HL-60/S4 treated with retinoic acid at 250 ng/mL for 4 days and 3 days (cell line): ENCODE data around the gene HLA-DPA1.
"Not testable (repeated sequence)": the region's sequence is repeated elsewhere in the genome, so short reads cannot be mapped to it uniquely, and the experiment has no call there.

Experiments
- in situ Hi-C: fragments of 300-500 bp; cut with MboI; formaldehyde crosslinking; loops from 2 replicates; pipeline ENCODE4 v1.7.0; 2022; ENCODE audit warnings: low sequenced_read_pairs

The HLA-DPA1 gene

DNA sequence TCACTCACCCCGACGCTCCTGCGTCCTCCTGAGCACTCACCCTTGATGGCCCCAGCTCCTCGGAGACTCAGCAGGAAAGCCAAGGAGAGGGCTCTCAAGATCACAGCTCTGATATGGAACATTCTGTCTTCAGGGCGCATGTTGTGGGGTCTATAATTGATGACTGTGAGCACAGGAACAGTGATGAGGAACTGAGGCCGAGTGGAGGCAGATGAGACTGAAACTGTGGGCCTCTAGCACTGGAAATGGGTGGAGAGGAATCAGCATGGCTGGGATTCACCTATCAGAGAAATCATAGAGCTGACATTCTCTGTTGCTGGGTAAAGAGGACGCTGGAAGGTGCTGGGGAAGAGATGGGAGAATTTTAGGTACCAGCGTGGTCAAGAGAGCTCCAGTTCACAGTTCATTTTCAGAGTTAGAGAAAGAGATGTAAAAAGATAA lies at the start of gene HLA-DPA1:
TSS of gene HLA-DPA1 (minus strand) at position 219 of the 441 bp plus-strand sequence.
- in situ Hi-C loops: no loop called here

DNA sequence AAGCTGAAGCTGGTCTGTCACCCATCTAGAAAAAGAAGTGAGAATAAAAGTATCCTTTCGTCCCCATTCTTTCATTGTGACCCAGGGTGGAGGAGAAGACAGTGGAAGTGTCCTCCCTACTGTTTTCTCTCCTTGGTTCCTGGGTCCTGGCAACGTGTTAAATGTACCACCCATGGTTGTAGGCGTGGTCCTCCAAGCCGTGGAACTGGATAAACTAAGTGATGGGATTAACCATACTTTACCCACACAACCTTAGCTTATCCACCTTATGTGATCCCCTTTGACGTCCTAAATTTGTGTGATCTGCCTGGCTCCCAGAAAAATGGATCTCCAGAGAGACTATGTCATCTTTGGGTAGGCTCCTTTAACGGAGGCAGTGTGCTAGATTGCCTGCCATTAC lies 49.7 kb upstream of the HLA-DPA1 start:
- in situ Hi-C loops: no loop called here

DNA sequence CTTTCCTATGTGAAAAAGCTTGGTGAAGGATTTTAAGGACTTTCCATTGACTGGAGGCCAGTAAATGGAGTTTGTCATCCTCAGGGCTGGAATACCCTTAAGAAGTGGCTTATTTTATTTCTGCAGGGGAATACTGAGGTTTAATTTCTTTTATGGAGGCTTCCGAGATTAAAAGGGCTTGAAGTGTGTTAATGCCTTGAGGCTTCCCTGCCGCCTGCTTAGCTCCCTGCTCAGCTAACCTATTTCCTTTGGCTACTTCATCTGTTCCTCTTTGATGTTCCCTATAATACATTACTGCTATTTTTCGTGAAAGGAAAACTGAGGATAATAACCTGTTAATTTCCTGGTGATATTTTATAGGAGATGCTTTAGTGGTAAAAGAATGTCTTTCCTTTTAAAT lies 46.6 kb upstream of the HLA-DPA1 start:
- in situ Hi-C loops: no loop called here

DNA sequence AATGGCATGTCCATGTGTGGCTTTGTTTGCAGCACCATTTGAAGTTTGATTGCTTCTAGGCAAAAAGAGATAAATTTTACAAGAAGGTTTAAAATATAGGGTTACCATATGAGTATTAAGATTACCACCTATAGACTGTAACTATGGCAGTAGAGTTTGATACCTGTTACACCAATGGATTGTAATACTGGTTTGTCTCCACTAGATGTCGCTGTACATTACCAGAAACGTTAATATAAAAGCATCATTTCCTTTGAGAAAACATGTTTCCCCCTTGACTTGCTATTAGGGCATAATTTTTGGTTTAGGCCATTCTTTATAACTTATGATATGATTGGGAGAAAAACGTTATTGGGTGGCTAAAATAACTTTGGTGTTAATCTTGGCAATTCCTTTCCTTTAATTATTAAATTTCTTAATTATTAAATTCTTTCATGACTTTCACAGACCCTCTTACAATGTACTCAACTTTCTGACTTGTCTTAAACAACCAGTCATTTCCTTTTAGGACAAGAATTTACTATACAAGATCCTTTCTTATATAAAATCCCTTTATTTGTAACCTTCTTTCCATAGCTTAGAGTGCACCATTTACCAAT lies 45.2 kb upstream of the HLA-DPA1 start:
- in situ Hi-C loops: no loop called here

DNA sequence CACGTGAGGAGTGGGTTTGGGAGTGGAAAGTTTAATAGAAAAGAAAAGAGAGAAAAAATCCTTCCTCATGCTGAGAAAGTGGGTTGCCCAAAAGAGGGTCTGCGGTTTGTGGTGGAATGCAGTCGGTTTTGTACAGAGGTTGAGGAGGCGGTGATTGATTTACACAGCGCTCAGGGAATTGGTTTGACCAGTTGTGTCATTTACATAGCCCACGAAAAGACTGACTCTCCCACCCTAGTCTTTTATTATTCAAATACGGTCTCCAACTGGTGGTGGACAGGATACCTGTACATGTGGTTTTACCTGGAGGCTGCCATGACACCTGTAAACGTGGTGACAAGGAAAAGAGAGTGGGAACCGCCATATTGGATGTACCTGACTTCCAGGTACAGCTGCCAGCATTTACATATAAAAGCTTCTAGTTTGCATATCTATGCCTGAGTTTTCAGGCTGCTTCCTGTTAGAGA lies 44.4 kb upstream of the HLA-DPA1 start:
- in situ Hi-C loops: no loop called here

DNA sequence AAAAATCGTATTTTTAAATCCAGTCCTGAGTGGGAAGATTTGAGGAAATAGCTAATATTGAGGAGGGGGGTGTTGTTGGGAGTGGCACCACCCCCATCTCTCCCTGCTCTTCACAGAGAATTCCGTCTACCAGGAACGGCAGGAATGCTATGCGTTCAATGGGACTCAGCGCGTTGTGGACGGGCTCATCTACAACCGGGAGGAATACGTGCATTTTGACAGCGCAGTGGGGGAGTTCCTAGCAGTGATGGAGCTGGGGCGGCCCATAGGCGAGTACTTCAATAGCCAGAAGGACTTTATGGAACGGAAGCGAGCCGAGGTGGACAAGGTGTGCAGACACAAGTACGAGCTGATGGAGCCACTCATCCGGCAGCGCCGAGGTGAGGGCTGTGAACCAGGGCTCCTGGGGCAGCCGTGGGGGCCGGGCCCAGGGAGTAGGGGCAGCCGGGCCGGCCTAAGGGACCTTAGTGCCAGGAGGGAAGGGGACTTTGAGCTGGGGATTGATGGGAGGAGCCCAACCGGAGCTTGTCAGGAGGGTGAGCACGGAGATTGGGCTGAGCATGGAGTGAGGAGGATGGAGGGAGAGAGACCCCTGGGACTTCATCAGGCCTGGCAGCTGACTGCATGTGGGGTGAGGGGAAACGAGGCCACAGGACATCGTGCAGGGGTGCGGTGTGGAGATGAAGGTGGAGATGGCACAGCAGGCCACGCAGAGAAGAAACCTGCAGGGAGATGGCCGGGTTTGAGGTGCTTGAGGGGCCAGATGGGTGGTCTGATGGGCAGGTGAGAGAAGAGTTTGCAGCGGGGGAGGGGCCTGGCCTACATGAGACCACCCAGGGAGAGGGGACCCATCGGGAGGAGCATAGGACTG lies 43.6 kb upstream of the HLA-DPA1 start:
- in situ Hi-C loops: no loop called here

DNA sequence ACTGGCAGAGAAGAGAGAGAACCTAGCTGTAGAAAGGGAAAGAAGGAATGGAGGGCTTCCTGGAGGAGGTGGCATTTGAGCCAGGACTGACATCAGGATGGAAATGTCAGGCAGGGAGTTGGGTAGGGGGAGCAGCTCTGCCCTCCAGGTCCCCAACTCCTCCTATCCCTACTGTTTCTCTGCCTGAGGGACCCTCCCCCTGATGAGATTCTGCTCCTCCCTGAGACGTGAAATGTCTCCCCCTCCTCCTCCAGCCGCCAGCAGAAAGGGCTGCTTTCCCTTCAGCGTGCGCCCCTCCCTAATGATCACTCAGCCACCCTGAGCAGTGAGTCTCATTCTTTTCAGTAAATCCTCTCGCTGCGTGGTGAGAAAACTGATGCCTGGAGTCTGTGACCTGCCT lies 43.0 kb upstream of the HLA-DPA1 start:
- in situ Hi-C loops: no loop called here

DNA sequence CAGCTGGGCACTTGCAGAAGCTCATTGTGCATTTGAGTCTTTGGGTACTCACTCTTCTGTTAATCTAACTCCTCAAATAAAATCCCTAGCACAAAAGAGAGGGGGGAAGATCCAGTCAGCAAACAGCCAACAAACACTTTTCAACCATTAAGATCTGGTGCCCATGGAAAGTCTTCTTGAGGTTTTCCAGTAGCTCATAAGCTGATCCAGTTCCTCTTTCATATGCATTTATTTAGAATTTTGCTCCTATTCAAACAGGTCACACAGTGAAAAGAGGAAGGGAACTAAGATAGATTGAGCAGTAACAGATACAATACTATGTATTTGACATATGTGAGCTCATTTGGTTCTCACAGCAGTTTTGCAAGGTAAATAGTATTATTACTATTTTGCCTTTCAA lies 41.0 kb upstream of the HLA-DPA1 start:
- in situ Hi-C loops: no loop called here

DNA sequence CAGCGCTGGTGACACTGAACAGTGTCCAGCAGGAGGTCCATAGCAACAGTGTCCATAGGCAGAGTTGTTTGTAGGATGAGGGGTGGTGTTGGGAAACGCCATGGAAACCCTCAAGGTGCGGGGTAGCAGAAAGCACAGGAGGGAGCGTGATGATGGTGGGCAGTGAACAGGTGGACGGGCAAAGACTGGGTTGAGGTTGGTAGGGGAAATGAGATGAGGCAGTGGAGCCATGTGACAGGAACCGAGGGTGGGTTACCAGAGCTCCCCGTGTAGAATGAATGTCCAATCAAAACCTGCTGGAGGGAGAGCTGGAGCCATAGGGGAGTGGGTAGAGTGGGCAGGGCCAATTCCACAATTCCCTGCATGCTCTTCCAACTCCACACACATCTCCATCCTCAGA lies 40.3 kb upstream of the HLA-DPA1 start:
- in situ Hi-C loops: no loop called here

DNA sequence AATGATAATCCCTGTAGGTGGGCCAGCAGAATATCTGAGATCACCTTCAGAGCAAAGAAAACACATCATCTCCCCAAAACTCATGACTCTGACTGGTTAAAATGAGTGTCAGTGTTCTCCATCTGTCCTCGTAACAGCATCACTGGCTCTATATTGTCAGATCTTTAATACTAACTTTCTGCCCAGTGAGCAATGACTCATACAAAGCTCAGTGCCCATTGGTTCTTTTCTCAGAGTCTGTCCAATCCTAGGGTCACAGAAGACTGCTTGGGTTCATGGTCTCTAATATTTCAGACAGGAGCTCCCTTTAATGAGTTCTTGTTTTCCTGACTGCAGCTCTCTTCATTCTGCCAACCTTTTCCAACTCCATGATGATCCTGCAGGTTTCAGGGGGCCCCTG lies 38.7 kb upstream of the HLA-DPA1 start:
- in situ Hi-C loops: no loop called here

DNA sequence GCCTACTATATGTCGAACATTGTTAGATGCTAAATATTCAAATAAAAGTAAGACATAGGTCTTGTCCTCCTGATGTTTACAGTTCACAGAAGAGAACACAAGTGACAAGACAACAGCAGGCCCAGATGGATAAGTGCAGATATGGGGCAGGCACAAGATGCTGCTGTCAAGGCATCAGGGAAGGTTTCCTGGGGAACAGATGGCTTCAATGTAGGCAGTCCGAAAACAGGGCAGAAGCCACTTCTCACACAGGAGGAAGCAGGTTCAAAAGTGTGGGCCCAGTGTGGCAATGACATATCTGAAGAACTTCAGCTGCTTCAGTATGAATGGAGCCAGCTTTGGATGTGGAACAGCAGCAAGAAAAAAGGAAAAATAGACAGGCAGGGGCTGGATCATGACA lies 34.9 kb upstream of the HLA-DPA1 start:
- in situ Hi-C loops: no loop called here

DNA sequence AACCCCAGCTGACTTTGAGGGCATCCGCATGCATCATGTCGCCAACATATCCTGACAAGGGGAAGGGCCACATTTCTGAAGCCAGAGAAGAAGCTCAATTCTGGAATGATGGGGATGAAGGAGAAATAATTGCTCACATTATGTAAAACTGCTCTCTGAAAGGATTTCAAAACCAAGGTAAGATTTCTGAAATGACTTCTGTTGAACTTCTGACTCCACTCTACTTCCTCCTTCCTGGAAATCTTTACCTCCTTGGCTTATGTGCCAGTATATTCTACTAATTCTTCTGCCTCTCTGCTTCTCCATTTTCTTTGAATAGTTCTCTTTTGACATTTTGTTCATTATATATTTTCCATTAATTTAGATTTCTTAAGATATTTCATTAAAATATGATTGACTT lies 34.2 kb upstream of the HLA-DPA1 start:
- in situ Hi-C loops: no loop called here

DNA sequence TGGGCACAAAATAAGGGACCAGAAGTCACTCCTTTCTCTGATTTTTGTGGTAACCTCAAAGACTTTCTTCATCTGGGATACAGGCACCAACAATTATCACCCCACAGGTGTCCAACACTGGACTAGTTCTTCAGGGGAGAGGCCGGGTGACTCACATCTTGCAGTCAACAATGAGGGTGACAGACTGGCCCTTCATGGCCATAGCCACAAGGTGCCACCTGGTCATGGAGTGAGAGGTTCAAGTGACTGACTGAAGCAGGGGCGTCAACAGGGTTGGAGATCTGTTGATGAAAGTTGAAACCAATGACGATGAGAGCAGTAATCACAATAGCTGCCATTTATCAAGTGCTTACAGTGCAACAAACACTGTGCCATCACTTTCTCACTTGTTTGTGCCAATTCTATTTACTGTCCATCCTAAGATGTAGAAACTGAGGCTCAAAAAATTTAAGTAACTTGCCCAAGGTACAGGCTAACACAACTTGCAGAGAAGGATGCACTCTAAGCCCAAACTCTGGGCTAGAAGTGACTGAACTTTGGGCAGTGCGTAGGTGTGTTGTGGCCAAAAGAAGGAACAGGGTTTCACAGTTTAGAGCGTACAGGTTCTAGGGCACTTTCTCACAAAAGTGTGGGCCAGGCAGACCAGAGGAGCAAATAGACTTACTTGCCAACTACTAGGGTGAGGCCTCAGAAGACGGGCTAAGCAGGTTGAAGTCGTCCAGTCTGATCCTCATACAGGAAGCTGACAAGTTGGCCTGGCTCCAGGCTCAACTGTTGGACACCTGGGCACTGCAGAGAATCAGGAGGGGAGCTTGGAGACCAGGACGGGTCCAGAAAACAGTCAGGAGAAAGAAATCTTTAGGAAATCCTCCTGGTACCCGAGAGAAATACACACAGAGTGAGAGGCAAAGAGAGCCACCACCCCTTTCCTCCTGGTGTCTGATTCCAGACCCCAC lies 32.7 kb upstream of the HLA-DPA1 start:
- in situ Hi-C loops: no loop called here

DNA sequence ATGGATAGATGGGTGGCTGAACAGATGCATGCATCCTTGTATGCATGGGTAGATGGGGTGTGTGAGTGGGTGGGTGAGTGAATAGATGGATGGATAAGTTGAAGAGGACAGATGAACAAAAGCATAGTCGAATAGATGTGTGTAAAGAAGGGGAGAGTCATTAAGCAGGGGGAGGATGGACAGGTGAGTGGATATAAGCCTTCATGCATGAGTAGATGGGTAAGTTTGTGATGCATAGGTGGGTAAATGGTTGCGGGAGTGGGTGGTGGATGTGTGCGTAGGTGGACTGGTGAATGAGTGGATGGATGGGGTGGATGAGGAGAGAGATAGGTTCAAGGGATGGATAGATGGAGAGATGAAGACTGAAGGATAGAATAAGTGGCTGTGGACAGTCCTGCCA lies 31.9 kb upstream of the HLA-DPA1 start:
- in situ Hi-C loops: no loop called here

DNA sequence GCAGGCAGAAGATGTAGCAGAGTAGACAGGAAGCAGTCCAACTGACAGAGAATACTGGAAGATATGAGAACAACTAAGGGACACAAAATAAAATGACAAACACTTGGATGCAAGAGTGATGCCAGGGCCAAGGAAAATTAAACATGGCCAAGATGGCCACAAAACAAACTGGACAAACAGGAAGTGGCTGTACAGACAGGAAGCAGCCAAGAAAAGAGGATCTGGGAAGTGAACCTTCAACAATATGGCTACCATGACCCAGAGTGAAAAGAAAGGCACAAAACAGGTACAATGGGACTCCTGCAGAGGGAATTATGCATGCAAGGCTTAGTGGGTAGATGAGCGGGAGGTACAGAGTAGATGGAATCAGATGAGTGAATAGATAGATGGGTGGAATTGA lies 31.4 kb upstream of the HLA-DPA1 start:
- in situ Hi-C loops: no loop called here

DNA sequence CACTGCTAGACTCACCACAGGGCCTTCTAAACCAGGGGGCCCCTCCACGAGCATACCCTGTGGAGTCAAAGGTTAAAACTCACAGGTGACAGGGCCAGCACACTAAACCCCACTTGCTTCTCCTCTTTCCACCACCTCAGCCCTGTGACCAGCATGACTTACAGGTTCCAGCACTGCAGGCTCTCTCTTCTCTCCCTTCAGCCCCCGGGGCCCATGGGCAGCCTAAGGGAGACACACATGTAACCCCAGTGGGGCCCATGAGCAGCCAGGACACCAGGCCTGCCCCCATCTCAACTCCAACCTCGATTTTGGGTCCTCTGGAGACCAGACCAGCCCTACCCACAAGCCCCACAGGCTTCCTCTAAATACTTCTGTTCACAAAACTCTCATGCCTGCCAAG lies 30.3 kb upstream of the HLA-DPA1 start:
- in situ Hi-C loops: no loop called here

DNA sequence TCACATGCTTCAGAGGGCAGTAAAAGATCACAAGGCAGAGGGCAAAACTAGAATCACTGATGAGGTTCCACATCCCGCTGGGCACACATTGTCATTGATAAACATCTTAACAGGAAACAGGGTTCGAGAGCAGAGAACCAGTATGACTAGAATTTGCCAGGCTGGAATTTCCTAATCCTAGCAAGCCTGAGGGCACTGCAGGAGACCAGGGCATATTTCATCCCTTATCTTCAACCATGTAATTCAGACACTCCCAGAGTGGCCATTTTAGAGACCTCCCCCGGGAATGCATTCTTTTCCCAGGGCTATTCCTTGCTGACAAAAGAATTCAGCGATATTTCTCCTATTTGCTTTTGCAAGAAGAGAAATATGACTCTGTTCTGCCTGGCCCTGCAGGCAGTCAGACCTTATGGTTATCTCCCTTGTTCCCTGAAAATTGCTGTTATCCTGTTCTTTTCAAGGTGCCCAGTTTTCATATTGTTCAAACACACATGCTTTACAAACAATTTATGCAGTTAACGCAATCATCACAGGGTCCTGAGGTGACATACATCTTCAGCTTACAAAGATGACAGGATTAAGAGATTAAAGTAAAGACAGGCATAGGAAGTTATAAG lies 27.8 kb upstream of the HLA-DPA1 start:
- in situ Hi-C loops: not testable (repeated sequence)

DNA sequence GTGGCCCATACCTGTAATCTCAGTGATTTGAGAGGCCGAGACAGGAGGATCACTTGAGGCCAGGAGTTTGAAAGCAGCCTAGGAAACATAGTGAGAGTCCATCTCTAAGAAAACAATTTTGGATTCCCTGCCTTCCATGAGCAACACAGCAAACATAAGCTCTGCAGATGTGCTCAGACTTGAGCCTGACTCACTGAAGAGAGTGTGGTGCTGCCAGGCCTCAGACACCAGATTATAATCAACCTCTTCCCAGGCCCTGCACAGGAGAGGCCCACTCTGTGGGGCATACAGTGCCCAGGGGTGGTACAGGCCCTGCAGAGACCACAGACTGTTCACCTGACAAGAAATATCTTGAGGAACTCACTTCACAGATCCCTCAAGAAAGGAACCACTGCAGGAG lies 22.2 kb upstream of the HLA-DPA1 start:
- in situ Hi-C loops: no loop called here

DNA sequence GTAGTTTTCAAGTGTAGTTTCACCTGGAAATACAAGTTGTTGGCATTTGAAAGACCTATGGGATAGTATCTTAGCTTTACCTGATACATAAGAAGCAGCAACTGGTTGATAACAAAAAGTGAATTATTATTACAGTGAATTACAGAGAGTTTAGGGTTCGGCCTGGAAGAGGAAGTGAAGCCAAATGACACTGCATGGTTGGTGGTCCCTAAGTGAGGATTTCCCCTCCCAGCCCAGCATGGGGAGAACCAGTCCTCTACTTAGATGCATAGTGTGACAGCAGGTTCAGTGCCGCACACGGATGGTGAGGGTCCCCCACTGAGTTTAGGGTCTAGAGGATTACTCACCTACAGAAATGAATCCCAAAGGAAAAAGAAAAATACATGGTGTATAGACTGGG lies 20.4 kb upstream of the HLA-DPA1 start:
- in situ Hi-C loops: no loop called here

DNA sequence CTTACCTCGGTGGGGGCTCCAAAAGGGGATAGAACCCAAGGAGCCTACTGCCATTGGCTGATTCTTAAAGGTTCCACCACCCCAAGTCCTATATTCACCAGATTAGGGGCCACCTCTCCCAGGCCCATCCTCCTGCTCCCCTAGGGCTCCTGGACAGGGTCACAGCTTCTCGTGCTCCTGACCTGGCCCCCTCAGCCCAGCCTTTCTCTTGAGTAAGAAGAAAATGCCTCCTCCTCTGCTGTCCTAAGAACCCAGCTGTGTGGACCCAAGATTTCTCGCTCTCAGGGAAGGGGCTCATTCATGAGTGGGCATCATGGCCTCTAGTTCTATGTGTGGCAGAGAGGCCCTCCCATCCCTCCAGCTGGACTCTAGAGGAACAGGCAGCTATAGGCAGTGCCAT lies 18.9 kb upstream of the HLA-DPA1 start:
- in situ Hi-C loops: no loop called here

DNA sequence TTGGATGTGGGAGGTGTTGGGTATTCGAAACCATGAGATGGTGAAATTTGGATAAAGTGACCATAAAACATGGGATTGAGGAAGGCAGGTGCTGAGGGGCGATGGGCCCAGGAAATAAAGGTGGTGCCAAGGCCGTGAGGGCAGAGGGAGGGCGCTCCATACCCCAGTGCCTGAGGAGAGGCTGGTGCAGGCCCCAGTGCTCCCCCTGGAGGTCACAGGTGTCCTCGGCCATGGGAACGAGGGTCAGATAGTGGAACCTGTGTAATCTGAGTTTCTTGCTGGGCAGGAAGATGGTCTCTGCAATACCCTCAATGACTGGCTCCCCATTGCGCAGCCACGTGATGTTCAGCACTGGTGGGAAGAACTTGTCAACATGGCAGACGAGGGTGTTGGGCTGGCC lies 18.5 kb upstream of the HLA-DPA1 start:
- in situ Hi-C loops: no loop called here
